HG03457 (cell line): ENCODE results near the gene BMPR1A.
"Not testable (repeated sequence)": the region's sequence is repeated elsewhere in the genome, so short reads cannot be mapped to it uniquely, and the experiment has no call there.

Experiments used
- ATAC-seq: cut with Tn5 transposase; IDR thresholded peaks from one replicate; pipeline ENCODE4 v1.9.1; 2021; ENCODE audit warnings: moderate number of reproducible peaks; ENCODE audit not compliant: unreplicated experiment

Gene BMPR1A

DNA sequence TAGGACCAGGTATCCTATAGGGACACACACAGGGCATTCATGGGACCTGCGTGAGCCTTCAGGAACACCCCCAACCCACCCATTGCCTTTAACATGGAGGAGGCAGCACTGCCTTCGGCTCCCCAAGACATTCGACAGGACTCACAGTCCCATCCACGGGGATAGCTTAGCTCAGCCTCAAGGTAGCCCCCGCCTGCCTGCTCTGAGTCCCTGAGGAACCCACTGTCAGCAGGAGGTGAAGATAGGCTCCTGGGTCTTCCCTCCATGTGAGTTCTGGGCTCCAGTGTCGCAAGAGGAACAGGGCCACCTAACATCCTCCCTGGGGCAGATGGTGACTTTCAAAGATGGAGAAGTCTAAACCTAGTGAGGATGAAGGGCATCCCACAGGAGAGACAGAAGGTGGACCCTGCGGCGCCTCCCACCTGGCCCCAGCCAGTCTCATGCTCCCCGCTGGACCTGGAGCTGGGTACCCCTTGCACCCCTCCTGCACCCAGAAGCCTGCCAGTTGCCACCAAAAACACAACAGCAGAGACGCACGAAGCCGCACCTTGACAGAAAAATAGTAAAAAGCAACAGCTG, 207.0 kb downstream of the BMPR1A start:
- no peak for ATAC-seq

DNA sequence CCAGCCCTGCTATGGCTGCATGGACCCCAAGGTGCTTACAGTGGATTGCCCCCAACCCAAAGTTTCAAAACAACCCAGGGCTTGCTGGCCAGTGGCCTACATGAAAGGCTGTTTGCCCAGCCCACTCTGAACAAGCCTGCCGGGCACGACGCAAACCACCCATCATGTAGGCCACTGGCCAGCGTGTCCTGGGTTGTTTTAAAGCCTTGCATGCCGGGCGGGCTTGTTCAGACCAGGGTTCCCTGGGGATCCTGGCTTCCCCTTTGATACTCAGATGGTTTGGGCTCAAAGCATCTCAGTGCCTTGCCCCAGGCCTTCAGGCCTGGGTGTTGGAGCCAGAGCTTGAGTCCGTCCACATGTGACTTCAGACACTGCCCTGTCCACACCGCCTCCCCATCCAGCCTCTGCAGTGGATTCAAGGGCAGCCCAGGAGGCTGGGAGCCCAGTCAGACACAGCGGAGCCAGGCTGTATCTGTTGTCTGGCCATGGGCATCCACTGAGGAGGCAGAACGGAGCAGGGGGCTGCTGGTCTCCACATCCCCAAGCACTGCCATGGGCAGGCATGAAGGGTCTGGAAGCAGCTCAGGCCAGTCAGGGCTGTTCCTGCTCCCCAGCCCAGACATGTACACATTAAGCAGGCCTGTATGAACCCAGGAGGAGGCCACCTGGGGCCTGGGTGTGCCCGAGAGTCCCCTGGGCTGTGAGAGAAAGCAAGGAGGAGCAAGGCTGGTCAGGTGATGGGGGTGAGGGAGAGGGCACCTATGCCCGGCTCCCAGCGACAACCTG, 207.8 kb downstream of the BMPR1A start:
- no peak for ATAC-seq

DNA sequence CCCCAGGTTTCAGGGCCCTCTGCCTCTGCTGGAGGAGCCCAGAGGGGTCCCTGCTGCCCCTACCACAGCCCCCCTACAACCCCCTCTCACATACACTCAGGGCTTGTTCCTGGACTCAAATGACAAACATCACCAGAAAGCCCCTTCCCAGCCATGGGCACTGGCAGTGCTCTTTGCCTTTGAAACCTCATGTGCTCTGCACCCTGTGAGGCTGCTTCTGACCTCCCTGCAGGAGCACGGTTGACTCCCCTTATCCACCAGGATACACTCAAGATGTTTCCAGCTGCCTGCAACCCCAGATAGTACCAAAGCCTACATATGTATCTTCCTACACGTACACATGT, 208.4 kb downstream of the BMPR1A start:
- no peak for ATAC-seq

DNA sequence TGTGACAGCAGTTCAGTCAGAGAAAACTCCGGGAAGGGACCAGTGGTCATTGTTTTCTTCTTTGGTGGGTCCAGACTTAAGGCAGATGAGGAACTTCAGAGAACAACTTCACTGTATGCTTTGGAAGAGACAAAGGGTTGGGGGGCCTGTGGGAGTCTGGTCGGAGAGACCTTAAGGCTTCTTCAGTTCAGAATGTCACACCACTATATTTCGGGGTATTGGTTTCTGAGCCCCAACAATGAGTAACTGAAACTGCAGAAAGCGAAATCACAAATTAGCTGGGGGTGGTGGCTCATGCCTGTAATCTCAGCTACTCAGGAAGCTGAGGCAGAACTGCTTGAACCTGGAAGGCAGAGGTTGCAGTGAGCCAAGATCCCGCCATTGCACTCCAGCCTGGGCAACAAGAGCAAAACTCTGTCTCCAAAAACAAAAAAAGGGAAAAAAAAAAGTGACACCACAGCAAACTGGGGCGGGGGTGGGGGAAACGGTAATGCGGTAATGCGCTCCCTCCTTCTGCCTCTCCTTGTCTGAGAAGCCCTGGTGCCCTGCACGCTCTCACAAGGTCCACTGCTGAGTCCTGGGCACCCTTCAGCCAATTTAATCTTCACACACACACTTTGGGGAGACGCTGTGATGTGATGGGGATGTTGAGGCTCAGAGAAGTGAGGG, 209.7 kb downstream of the BMPR1A start:
- ATAC-seq: no peak

DNA sequence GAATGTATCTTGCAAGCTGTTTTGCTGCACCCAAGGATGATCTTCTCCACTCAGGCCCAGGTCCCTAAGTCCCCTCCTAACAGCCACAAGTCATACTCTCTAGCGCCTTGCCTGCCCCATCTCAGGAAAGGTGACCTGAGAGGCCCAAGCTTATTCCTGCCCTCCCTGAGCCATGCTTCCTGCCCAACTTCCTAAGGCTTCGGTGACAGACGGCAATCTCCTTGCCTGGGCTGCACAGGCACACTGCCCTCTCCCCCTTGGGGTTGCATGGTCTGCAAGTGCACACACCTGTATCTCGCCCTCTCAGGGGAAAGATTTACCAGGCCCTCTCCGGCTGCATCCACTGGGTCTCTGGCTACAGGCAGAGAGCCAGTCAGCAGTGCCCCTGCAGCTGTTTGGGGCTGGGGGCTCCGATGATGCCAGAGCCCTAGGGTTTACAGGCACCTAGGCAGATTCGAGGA, 211.1 kb downstream of the BMPR1A start:
- ATAC-seq: no peak

DNA sequence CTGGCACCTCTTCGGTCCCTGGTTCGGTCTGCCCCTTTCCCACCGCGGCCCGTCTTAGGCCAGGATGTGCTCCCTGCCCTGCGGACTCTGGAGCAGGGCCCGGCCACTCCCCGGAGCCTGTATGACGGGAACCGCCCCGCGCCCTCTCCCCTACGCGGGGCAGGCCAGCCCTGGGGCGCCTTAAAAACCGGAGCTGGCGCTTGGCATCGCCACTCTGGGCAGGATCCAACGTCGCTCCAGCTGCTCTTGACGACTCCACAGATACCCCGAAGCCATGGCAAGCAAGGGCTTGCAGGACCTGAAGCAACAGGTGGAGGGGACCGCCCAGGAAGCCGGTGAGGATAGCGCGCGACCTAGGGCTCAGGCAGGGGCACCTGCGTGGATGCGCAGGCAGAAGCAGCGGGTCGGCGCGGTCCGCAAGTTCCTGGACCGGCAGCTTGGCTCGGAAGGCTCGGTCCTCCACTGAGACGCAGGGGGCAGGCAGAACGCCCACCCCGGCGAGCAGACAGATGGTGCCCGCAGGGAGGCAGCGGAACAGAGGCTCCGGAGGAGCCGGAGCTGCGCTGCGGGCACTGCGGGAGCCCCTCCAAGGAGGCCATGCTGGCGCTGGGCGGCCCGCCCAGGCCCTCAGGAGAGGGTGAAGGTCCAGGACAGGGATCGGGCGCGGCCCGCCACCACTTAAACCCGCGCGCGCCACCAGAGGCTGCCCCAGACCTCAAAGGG, 212.0 kb downstream of the BMPR1A start, which contains the start of gene ADIRF:
Gene ADIRF (plus strand): TSS at position 212 of the 723 bp plus-strand sequence. CDS start 63 bp downstream, at position 275.
- ATAC-seq: no peak

DNA sequence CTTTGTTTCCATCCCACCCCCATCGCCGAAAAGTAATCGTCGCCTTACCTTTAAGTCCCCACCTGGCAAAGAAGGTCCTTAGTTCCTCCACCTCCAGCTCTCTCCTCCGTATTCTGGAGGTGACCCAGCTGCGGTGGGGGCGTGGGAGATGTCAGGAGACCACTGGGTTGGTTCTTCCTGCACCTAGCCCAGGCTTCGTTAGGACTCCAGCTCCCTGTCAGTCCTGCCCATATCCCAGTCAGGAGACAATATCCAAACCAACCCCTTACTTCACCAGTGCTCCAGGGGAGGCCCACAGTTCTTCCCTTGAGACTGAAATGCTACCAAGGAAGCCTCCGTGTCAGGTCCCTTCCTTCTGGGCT, 212.6 kb downstream of the BMPR1A start:
- no peak for ATAC-seq

DNA sequence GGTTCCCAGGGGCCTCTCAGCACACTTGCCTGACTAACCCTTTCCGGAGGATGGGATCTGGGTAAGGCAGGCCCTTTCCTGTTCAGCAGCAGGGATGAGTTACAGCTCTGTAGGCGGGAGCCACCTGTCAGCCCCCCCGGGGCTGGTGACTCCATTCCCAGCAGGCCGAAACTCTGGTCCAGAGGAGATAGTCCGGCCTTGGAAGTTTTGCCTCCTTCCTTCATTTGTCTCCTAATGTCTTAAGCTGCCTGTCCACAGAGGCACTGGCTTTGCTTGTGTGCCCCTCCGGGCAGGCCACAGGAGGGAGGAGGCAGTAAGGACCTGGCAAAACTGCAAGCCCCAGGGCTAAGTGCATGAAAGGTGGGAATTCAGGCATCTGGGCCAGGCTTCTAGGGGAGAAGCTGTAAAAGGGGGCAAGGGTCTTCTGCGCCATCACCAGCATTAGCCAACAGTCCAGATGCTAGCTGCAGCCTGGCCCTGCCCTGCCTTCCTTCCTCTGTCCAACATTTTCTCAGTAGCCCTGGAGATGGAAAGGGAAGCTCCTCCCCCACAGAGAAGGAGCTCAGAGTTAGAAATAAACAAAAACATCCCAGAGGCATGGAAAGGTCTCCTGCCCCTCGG, 213.1 kb downstream of the BMPR1A start:
- ATAC-seq: no peak

DNA sequence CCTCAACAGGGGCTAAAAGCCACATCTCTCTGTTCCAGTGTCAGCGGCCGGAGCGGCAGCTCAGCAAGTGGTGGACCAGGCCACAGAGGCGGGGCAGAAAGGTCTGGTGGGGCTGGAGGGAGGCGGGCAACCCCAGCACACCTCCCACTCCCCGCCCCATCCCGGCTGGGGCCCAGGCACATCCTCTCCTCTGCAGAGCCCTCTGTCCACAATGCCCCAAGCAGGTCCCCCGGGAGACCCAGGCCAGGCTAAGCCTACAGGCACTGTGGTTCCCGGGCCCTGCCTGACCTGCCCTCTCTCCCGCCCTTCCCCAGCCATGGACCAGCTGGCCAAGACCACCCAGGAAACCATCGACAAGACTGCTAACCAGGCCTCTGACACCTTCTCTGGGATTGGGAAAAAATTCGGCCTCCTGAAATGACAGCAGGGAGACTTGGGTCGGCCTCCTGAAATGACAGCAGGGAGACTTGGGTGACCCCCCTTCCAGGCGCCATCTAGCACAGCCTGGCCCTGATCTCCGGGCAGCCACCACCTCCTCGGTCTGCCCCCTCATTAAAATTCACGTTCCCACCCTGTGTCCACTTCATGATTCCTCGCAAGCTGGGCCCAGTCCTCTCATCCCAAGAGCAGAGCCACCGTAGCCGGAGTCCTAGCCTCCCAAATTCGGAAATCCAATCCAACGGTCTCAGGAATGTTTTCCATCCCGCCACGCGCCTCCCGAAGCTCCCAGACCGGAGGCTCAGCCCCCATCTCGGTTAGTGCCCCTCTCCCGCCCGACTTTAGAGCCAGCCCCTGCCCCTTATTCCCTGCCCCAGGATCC, 214.0 kb downstream of the BMPR1A start:
- no peak for ATAC-seq

DNA sequence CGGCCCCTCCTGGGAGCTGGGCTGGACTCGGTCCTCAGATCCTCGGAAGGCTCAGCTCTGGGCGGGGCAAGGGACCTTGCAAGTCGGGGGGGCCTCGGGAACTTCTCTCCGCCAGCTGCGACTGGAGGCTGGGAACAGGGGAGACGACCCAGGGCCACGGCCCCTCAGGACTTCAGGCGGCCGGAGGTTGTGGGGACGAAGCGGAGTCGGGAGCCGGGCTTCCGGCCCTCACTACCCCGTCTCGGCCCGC, 214.5 kb downstream of the BMPR1A start:
- ATAC-seq: no peak

DNA sequence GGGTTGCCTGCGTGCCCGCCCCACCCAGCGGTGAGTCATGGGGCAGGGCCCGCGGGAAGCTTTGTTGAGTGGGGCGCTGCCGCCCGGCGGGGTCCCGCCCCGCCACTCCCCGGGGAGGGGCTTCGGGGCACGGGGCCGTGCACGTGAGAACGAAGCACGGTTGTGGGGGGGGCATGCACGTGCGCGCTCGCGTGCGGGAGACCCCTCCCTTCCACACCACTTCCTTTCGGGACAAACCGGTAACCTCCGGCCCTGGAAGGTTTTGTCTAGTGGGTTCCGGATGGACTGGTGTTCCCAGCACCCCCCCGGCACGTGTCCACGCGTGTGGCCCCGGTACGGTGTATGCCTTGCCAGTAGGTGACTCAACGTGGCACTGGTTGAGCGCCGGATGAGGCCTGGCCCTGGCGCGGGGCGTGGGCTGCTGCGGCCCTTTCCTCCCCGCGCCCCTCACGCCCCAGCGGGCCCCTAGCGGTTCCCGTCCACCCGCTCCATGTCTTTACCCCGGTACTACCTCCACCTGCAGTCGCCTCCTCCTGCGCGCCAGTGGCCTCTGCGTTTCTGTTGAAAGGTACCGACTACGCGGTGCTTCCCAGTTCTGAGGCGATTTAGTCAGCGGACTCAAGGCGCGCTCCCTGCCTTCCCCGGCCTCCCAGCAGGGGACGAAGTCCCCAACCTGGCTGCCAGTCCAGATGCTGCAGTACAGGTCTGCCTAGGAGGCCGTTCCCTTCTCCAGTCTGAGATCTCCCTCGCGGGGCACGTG, 215.0 kb downstream of the BMPR1A start:
- peak; percentile 55 for ATAC-seq

DNA sequence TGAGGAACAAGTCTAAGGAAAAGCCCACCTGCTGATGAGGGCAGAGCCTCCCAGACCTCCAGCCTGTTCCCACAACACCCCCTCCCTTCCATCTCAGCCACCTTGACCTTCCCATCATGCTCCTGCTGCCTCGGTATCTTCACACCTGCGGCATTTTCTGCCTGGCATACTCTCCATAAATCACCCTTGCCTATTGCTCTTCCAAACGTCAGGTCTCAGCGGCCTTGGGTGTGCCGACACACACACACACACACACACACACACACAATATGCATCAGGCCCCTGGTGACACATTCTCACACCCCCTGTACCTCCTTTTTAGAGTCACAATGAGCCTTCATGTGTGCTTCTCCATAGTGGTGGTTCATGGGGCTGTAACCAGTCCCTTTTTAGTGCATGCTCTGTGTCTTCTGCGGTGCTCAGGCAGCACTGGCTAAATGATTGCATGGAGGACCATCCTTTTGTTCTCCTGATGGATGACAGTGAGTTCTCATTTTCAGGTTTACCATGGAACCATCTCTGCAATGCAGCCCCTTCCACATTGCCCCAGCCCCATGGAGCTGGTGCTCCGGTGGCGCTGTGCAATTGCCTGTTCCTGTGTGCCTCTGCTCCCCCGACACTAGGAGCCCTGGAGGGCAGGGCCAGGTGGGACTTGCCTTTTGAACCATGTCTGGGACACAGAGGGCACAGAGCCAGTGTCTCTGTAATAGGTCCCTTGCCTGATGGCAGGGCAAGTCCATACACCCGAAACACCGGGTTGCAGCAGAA, 216.4 kb downstream of the BMPR1A start:
- no peak for ATAC-seq

DNA sequence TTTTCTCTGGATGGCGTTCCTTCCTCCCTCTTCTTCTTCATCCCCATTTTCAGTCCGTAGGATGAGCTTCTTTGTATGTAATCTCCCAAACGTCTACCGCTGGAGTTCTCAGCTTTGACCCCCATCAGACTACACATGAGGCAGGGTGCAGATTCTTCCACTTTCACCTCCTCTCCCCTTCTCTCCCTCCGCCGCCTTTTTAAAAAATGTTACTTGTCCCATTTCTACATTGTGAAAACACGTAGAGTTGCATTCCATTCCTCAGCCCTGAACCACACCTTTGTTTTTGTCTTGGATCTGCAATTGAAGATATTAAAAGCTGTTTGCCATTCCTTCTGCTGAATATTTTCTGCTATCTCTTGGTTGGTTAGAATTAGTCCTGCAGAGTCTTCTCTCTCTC, 218.1 kb downstream of the BMPR1A start:
- no peak for ATAC-seq

DNA sequence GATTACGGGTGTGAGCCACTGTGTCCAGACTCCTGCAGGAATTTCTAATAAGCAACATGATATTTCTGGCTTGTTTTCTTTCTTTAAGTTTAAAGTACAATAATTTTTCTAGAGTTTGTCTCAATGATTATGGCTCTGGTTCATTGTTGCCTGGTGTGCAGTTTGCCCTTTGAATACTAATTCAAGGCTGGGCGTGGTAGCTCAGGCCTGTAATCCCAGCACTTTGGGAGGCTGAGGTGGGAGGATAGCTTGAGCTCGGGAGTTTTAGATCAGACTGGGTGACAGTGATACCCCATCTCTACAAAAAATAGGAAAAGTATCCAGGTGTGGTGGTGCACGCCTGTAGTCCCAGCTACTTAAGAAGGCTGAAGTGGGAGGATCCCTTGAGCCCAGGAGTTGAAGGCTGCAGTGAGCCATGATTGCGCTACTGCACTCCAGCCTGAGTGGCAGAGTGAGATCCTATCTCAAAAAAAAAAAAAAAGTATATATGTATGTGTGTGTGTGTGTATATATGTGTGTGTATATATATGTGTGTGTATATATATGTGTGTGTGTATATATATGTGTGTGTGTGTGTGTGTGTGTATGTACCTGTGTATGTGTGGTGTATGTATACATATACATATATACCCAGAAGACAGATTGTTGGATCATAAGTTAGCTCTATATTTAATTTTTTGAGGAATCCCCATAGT, 220.1 kb downstream of the BMPR1A start:
- no peak for ATAC-seq

DNA sequence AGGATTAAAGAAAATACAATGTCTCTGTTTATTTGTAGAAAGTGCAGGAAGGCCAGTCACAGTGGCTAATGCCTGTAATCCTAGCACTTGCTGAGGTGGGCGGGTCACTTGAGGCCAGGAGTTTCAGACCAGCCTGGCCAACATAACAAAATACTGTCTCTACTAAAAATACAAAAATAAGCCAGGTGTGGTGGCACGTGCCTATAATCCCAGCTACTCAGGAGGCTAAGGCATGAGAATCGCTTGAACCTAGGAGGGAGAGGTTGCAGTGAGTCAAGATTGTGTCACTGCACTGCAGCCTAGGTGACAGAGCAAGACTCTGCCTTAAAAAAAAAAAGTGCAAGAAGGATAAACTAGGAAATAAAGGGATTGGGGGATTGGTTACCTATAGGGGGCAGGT, 222.0 kb downstream of the BMPR1A start:
- ATAC-seq: not testable (repeated sequence)

DNA sequence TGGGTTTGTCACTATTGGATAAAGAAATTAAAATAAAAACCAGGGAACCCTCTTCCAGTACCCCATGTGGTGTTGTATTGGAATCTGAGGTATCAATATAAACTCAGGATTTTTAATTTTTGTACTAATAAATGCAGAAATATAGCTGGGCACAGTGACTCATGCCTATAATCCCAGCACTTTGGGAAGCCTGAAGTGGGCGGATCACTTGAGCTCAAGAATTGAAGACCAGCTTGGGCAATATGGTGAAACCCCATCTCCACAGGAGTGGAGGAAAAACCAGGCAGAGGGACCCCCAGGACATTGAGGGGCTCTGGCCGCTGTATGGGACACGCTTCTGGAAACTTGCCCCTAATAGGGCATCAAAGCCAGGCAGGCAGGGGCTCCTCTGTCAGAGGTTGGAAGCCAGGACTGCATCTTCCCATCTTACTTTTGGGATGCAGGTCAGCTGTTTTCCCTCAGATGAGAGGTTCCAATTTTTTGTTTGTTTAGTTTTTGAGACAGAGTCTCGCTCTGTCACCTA, 222.9 kb downstream of the BMPR1A start:
- no peak for ATAC-seq

DNA sequence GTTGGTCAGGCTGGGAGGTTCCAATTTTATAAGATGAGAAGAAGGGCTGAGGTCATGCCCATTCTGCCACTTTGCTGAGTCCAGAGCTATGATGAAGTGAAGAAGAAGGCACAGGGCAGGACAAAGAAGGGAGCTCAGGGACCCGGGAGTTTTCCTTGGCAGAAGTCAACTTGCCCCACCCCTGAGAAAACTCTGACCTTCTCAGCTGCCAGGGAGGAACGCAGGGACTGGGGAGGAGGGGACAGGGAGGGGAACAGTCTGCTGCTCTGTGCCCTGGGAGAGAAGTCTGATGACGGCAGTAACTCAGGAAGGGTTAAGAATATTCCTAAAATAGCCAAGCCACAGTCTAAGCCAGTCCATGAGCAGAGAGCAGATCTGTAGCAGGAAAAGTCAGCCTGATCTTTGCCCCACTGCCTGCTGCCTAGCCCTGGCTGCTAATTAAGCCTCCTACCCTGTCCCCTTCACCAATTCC, 223.6 kb downstream of the BMPR1A start:
- ATAC-seq: no peak

DNA sequence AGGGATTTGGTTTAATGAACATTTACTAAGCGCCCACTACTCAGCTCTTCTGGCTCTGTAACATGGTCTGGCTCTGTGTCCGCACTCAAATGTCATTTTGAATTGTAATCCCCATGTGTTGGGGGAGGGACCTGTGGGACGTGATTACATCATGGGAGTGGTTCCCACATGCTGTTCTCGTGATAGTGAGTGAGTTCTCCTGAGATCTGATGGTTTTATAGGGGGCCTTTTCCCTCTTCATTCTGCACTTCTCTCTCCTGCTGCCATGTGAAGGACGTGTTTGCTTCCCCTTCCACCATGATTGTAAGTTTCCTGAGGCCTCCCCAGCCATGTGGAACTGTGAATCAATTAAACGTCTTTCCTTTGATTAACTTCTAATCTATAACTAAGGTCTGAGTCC, 224.6 kb downstream of the BMPR1A start:
- ATAC-seq: not testable (repeated sequence)
